Esophagus squamous epithelium (tissue), 4 donors: Measurements from ENCODE around the gene RHEBL1.

Experiments used
- CTCF ChIP-seq, 6 experiments: fragments of 450-650 bp in 4 of 6; fragments of 200-600 bp in 2 of 6; sonication (generic) in 2 of 6; IDR thresholded peaks; one replicate each; pipeline ENCODE4 v1.5.1; 2016 to 2019; ENCODE audit warnings: antibody characterized with exemption in 6 of 6, mild to moderate bottlenecking in 4 of 6, moderate library complexity in 4 of 6
- POLR2A ChIP-seq, 4 donors: fragments of 450-650 bp; IDR thresholded peaks; one replicate each; pipeline ENCODE4 v1.6.1; 2017; ENCODE audit warnings: antibody characterized with exemption in 4 of 4, mild to moderate bottlenecking in 4 of 4, moderate library complexity in 3 of 4

GRCh38 chr12:49030119-49030518 is 39.7 kb downstream of the RHEBL1 start:
- no peak for TF ChIP-seq POLR2A (IDR thresholded peaks at IDR 0.05)
- no peak for TF ChIP-seq CTCF (IDR thresholded peaks at IDR 0.05)
